Measurements from ENCODE around the gene FBXL14.
A peak's percentile ranks its signal among the peaks of the same experiment; 100 is the strongest.

FBXL14 gene

DNA sequence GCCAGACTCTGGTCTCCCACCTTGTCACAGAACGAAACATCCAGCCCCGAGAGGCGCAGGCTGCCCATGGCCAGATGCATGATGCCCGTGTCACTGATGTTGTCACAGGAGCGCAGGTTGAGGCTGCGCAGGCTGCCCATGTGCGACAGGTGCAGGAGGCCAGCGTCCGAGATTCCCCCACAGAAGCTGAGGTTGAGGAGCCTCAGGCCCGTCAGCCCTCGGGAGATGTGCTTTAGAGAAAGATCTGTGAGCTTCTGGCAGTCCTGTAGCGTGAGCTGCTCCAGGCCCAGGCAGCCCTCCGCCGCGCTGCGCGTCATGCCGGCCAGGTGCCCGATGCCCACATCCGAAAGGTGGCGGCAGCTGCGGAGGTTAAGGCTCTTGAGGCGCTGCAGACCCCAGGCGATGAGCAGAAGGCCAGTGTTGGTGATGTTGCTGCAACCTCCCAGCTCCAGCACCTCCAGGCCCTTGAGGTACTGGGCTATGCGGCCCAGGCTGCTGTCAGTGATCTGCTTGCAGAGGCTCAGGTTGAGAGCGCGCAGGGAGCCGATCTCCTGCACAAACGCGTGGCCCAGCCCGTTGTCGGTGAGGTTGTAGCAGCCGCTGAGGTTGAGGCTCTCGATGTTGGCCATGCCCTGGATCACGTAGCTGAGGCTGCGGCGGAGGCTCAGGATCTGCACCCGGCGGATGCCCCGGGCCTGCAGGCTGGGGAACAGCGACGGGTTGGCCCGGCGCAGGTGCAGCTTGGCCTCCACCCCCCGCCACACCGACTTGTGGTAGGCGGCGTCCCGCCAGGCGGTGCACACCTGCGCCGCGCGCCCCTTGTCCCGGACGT is 991 bp downstream of the FBXL14 start:
- DNase-seq (ENCODE audit: low read depth): peak; percentile 42

DNA sequence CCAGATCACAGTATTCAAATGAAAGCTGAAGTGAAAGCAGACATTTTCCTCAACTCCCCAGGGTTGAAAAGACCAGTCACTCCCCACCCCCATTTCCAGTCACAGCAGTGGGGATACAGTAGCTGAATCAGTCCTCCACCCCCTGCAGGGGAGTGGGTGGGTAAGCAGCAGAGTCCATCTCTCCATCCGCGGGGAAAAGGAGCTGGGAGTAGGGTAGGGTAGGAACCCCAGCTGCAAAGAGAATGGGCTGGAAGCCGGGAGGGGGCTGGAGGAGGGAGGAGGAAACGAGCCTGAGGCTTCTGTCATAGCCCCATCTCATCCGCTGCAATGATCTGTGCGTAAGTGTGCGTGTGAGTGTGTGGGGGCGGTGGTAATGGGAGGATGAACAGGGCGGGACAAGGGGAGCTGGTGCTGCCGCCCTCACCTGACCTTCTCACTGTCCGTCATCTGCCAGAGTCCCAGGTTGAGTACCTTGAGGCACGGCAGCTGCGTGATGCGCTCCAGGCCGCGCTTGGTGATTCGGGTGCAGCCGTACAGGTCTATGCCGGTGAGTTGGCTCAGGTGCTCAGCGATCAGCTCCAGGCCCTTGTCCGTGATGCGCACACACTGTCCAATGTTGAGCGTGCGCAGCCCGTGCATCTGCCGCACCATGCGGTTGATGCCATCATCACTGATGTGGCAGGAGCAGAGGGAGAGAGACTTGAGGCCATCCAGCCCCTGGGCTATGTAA is 1.8 kb downstream of the FBXL14 start:
- peak; percentile 37 for DNase-seq (ENCODE audit: low read depth)

DNA sequence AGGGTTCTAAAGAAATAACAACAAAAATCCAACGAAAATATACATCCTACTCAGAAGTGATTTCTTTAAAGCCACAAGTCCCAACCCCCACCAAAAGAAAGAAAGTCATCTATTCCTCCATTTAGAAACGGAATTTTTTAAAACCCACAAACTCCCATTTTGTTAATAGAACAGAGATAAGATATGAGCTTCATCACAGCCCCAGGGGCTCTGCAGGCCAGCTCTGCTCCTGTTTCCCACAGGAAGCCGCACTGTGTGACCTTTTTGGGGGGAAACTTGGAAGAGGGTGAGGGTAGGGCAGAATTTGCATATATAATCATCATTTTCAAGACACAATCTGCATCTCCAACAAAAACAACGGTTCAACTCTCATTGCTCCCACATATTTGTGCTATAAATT is 2.8 kb downstream of the FBXL14 start:
- DNase-seq (ENCODE audit: low read depth): no peak

DNA sequence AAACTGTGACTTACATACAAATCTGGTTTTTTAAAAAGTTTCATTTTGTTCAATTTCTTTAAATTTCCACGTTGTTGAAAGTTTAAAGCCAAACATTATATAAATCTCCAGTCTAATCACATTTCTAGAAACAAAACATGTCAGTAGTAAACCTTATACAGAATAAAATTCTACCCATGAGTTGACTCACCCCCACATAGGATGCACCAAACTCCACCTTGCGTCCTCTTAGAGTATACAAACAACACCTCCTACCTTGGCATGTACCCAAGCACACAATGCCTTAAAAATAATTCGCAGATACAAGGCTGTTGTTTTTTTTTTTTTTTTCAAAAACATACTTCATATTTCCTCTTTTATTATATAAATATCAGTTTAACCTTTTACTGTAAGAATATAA is 3.3 kb downstream of the FBXL14 start:
- DNase-seq (ENCODE audit: low read depth): no peak

DNA sequence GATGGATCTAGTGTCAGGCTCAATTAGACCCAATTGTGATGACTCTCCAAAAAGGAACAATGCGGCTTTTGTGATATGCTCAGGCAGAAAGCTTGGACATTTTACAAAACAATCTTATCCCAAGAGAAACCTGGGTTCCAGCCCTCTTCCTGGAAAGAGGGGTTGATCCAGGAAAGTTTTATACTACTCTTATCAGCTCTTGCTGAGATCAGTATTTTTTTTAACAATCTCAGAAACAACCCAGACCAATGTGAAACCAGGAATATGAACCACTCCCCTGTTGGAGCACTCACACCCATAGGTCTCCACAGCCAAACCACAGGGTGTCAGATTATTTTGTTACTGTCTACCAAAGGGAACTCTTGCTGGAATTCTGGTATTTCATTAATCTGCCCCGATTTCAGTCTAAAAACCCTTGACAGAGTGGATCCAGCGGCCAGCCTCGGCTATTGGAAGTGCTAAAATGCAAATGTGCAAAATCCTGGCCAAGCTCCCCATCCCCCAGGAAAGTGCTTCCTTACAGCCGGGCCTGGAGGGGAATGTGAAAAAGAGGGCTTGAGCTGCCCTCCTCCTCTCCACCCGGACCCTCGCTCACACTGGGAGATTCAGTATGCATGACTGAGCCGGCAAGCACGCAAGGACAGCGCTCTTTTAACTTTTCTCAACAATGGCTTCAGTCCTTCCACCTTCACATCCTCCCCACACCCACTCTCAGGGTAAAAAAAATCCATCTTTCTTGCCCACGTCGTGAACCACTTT is 4.0 kb downstream of the FBXL14 start:
- no peak for DNase-seq (ENCODE audit: low read depth)

DNA sequence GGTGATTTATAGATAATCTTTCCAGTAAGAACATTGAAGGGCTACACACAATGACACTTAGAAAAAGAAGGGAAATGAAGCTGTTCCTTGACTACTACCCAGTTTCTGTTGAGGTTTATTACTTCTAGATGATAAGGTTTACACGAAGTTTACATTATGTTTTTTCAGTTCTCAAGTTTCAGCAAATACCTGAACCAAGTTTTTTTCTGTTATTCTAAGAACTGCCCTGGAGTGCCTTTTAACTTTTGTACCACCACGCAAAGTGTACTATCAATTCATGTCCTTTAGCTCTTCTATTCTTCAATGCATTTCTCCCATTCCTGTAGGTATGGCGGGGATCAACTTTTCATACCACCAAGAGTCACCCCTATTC is 5.8 kb downstream of the FBXL14 start:
- DNase-seq (ENCODE audit: low read depth): no peak

DNA sequence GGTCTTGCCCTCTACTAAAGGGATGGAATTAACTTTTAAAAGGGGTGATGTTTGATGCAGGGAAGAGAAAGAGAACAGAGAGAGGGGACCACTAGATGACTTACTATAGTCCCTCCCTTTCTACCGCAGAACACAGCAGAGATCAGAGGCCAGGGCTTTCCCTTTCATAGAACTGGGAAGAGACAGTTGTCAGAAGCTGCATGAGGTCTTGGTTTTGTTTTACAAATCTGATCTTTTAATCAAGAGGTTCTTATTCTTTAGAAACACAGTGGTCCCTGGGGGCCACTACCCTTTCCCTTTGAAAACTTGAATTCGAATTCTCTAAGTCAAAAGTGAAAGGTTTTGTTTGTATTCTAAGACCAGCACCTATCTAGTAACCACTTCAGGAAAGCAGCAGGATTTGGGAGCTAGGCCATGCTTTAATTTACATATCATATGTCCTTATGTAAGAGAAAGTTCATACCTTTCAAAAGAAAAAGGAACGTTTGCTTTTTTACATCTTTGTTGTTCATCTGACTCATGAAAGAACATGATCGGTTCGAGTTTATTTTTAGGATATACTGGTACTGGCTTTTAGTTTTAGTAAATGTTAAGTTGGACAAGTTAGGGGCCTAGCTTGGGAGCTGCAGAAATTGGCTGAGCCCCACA is 6.3 kb downstream of the FBXL14 start:
- DNase-seq (ENCODE audit: low read depth): no peak

DNA sequence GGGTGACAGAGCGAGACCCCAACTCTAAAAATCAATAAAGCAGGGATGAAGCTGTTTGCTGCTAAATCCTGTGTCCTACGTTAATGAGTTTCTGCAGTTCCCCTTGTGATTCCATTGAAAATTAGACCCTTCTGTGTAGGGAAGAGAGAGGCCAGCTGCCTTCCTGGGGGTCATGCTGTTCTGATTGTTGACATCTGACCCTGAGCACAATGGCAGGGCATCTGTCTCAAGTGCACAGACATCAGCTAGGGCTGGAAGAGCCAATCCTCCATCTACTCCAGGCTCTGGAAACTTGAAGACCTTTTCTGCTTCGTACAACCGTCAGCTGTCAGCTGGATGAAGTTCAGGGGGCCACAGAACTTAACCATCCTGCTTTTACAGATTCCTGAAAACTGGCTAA is 10.1 kb downstream of the FBXL14 start:
- no peak for DNase-seq (ENCODE audit: low read depth)

DNA sequence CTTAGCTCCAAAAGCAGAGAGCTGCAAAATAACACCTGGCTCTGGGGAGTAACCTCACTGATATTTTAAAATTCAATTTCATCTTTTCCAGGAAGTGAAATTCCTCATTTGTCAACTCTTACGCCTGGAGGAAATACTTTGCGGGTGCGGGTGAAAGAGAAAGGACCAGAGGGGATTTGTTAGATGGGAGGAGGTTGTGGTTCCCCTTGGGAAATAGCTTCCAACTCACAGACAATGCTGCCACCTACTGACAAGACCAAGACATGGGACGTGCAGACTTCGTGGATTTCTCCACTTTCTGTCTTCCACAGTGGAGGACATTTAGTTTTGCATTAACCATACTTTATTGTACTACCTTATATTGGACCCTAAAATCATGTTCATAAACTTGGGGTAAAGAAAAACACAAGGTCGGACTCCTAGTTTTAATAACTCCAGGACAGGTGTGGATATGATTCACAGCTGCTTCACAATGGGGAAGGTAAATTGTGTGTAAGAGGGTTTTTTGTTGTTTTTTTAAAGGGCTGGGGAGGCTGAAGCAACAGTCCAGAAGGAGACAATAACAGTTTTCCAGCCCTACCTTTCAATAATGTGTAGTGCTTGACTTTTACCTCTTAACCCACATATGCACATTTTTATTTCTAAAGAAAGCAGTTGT is 10.8 kb downstream of the FBXL14 start:
- no peak for DNase-seq (ENCODE audit: low read depth)

DNA sequence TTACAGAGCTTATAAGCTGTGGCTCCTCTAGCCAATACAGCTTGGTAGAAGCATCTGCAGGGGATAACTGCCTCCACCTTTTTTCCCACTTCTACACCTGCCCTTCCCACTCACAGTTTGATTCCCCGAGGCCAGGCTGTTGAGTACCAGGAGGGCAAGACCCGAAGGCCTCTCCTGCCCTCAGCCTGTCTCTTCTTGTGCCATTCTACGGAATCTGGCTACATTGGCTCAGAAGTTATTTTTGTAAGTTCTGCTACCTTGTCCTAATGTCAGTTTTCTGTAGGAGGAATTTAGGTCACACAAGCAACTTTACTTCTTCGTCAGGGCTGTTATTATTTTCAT is 11.7 kb downstream of the FBXL14 start:
- no peak for DNase-seq (ENCODE audit: low read depth)

DNA sequence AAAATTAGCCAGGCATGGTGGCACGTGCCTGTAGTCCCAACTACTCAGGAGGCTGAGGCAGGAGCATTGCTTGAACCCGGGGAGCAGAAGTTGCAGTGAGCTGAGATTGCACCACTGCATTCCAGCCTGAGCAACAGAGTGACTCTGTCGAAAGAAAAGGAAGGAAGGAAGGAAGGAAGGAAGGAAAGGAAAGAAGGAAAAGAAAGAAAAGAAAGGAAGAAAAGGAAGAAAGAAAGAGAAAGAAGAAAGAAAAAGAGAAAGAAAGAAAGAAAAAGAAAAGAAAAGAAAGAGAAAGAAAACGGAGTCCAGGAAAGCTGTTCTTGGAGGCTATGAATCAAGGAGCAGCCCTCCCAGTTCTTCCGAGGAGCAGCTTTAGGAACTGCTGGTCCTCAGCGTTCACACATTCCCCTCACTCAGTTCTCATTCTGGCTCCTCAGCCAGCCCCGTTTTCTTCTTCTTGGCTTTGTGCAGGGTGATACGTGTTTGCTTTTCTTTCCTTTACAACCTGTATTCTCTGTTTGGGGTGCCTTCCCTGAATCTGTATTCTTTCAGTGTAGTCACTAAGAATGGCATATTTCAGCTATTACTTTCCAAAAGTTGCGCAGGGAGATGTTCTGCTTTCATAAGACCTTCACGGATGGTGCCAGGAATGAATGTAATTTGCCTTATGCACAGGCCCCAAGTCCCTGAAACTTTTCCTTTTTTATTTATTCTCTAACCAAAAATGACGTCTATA is 12.2 kb downstream of the FBXL14 start:
- DNase-seq (ENCODE audit: low read depth): no peak

DNA sequence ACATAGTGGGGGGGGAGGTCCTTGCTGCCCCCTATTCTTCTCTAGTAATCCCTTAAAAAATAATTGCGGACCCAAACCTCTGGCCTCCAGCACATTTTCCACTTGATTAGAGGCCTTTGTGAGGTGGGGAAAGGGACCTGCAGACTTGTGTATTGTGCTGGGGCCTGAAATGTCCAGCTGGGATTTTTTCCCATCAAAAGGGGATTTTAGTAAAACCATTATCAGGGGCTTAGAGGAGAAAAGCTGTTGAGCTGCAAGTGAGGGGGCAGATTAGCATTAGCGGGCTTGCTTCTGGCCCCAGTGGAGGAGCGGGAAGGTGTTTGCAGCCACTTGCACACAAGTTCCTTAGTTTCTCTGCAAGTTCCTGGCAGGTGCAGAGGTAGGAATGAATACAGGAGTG is 13.9 kb downstream of the FBXL14 start:
- DNase-seq (ENCODE audit: low read depth): no peak

DNA sequence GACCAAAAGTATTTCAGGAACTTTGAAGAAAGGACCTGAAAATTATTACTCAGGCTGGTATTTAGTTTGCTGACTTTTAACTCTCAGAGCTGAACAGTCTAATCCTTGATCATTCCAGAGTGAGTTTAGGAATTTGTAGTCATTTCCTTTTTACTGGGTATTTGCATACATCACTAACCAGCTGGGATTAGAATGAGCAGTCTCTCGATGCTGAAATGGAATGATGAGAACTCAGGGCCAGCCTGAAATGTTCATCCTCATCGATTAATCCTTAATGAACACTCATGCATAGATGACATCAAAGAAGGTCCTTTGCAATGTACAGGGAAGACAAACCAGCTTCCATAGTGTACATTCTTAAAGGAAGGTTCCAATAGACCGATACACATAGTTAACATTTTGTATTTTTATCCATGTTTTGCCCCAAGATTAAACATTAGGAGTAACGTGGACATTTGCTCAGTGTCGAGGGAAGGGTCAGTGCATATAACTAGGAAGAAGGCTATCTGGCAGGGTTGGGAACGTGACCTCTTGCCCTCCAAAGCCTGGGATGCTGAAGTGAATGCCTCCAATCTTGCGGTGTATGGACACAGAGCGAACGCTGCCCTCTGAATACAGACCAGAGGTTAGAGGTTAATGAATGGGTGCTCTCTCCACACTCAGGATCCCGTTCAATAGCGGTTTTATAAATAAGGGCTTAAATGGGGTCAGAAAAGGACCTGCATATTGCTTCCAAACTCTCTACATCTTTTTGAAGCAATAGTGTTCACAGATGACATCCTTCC is 14.5 kb downstream of the FBXL14 start:
- no peak for DNase-seq (ENCODE audit: low read depth)

DNA sequence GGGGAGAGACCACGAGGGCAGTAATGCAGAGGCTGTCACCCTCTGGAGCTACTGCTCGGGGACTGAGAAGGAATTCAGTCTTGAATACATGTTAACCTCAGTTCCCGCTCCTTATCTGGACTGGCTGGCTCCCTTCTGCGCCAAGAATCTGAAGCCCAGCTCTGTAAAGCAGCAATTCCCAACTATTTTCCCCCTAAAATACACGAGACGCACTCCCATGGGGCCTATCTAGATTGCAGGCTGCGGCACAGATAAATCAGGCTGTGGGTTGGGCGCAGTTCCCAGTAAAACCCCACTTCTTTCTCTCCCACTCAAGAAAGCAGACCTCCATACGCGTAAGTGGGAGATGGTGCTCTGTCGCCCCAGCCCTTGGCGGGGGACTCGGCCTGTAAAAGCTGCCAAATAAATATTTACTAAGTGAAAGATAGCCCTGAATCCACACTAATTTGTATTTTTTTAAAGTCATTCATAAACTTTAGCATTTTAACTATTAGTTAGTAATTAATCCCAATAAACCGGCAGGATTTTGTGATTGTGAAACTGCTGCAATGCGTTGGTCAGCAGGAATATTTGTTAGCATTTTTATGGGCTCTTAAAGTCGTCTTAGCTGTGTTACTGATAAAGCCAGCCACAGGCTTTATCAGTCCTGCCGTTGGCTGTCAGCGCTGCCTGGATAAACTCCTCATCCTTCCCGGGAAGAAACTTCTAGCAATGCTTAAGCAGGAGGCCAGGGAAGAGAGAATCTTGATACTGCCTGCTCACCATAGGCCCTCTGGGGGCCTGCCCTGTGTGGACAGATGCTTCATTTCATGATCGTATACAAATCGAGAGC is 17.8 kb downstream of the FBXL14 start:
- no peak for DNase-seq (ENCODE audit: low read depth)

DNA sequence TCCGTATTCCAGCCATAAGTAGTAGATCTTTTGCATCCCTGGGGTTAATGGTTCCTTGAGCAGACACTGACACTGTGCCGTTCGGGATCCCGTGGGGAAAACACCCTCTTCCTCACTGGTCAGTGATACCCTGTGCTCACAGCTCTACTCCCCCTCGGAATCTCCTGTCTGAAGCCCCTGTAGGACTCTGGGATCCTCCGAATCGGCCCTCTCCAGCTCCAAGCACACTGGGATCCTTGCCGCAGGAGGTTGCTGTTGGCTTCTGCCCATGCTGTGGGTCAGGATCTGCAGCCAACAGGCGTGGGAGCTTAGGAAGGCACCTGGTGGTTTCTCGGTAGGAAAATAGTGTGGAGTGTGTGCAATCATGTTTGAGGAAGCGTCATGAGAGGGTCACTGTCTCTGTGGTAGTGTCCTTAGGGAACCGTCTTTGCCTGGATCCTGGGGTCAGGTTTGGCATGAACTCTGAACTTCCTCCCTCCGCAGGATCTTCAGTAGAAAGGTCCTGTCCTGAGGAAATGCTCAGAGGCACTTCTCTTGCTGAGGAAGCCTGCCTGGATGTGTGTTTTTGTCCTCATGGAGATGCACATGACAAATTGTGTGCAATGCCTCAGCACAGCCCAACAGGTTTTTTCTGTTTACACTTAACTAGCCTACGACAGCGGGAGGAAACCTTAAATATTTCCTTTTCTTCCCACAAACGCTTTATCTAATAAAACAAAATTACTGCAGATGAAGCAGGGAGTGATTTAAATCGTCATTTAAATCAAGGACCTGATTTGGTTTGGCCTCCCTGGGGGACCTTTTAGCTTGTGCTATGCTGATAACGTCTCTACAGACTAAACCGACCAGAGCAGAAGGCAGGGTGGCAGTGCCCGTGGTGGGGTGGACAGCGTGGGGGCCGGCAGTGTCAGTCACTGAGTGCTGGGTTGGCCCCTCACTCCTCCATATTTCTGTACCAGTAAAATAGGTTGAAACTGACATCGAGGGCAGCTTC is 18.7 kb downstream of the FBXL14 start:
- DNase-seq (ENCODE audit: low read depth): no peak

DNA sequence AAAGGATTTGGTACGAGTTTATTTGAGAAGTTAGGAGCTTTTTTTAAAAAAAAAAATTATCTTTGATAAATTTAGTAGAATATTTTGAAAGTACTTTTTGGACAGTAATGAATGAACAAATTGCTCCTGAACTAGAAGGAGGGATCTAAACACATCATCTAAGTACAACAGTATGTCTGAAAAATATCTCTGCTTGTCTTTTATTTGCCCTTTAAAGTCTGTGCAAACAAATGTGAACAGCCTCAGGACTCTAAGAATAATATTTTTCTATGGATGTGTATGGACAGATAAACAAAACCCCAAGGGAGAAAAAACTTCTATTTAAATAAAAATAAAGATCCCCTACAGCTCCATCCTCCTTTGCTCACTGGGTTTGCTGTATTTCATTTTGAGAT is 19.5 kb downstream of the FBXL14 start:
- no peak for DNase-seq (ENCODE audit: low read depth)

DNA sequence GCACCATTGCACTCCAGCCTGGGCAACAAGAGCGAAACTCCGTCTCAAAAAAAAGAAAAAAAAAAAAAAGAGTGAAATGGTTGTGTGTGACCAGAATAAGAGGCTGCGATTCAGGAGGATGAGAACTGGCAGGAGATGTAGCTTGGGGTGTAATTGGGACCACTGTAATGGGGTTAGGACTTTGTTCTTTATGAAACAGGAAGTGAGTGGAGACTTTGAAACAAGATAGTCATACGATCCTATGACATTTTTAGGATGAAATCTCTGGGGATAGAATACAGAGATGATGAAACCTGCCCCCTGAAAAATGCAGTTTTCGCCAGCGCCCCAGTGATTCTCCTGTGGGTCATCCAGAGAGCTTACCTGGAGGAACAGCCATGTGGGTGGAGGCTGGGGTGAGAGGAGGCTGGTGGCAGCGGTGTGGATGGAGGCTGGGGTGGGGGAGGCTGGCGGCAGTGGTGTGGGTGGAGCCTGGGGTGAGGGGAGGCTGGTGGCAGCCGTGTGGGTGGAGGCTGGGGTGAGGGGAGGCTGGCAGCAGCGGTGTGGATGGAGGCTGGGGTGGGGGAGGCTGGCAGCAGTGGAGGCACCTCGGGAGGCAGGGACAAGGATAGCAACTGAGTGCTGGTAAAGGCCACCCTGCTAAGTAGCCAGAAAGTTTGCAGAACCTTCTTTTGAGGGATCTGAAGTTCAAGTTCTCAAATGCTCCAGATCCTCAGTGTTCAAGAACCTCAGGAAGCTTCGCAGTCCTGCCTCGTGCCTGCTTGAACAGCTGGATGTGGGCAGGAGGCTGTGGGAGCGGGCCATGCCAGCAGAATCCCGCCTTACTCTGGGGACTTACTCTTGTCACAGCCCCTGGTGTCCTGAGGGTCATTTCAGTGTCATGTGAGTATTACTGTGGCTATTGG is 20.2 kb downstream of the FBXL14 start:
- no peak for DNase-seq (ENCODE audit: low read depth)
